GM12878 (cell line): ENCODE results near the gene MAN1A1. TPM values are rescaled to one million over a fixed set of nuclear protein-coding genes. Genes with fewer than 3 reads are reported as not detected.

Source experiments
- ATAC-seq: fragments of 200-7000 bp; cut with Tn5 transposase; 3 replicates; pipeline ENCODE4 v1.9.1; 2020; ENCODE audit warnings: mild to moderate bottlenecking, moderate library complexity
- BruUV-seq: library from RNA; stranded (reverse); fragments of 400-500 nt; replicated peaks from 2 replicates; lab custom pipeline; 2021; lab: Mats Ljungman, UMichigan
- CTCF ChIA-PET: fragments of 300-600 bp; sonication (Branson Sonifier 250); formaldehyde crosslinking; extraction: SDS; loops from one replicate; lab custom pipeline; 2021; ENCODE audit warnings: inconsistent platforms; lab: Yijun Ruan, JAX
- POLR2A ChIA-PET: fragments of 350-600 bp; formaldehyde crosslinking; extraction: SDS; loops from one replicate; lab custom pipeline; 2021; ENCODE audit warnings: inconsistent platforms; lab: Charles Lee
- RAD21 ChIA-PET: fragments of 300-600 bp; sonication (Branson Sonifier 250); formaldehyde crosslinking; loops from one replicate; lab custom pipeline; 2023; ENCODE audit warnings: antibody characterized with exemption; ENCODE audit not compliant: unreplicated experiment; lab: Charles Lee
- SMC1A ChIA-PET: fragments of 300-600 bp; sonication (Branson Sonifier 250); formaldehyde crosslinking; loops from one replicate; lab custom pipeline; 2023; ENCODE audit not compliant: unreplicated experiment, uncharacterized antibody; lab: Charles Lee
- DNase-seq: peaks from one replicate; pipeline ENCODE4 v3.0.0-alpha.2; 2011; ENCODE audit warnings: low read depth, low spot score
- FAIRE-seq: peaks from 3 replicates; lab custom pipeline; 2011; peaks lifted over from hg19 to GRCh38; lab: Jason Lieb, UNC
- H2AFZ ChIP-seq: 2 replicates; pipeline ENCODE4 v1.6.0; 2011; ENCODE audit warnings: low read depth, low read length, control low read depth; ENCODE audit not compliant: control insufficient read depth
- H3K27ac ChIP-seq: 2 replicates; pipeline ENCODE4 v1.5.1; 2011; ENCODE audit warnings: control low read depth; ENCODE audit not compliant: control insufficient read depth, insufficient read depth
- H3K27me3 ChIP-seq, 2 experiments: replicated peaks in 1 of 2; 2 replicates each; pipeline versions ENCODE4 v1.6.0 to v1.6.1; 2011; ENCODE audit warnings: low read length in 1 of 2; ENCODE audit not compliant: control insufficient read depth in 2 of 2, insufficient read depth in 2 of 2
- H3K36me3 ChIP-seq, 2 experiments: 2 replicates each; pipeline ENCODE4 v1.5.1; 2011; ENCODE audit warnings: low read length in 1 of 2; ENCODE audit not compliant: control insufficient read depth in 2 of 2, insufficient read depth in 2 of 2
- H3K4me1 ChIP-seq: 2 replicates; pipeline ENCODE4 v1.6.1; 2011; ENCODE audit warnings: mild to moderate bottlenecking, low read length, moderate library complexity, mixed read lengths; ENCODE audit not compliant: control insufficient read depth, insufficient read depth
- H3K4me2 ChIP-seq: 2 replicates; pipeline ENCODE4 v1.6.0; 2011; ENCODE audit warnings: control low read depth; ENCODE audit not compliant: control insufficient read depth, insufficient read depth
- H3K4me3 ChIP-seq: fragments of 200-600 bp; sonication (generic); 2 replicates; pipeline ENCODE4 v1.5.1; 2016
- H3K79me2 ChIP-seq: 2 replicates; pipeline ENCODE4 v1.6.0; 2011; ENCODE audit warnings: low read length; ENCODE audit not compliant: control insufficient read depth, insufficient read depth
- H3K9ac ChIP-seq: 2 replicates; pipeline ENCODE4 v1.8.0; 2011; ENCODE audit warnings: low read length, control low read depth, mixed read lengths; ENCODE audit not compliant: control insufficient read depth, insufficient read depth
- H3K9me3 ChIP-seq: replicated peaks from 3 replicates; pipeline ENCODE4 v1.5.1; 2011; ENCODE audit warnings: mild to moderate bottlenecking, low read length; ENCODE audit not compliant: control insufficient read depth, insufficient read depth
- H4K20me1 ChIP-seq: 2 replicates; pipeline ENCODE4 v1.6.0; 2011; ENCODE audit not compliant: control insufficient read depth, insufficient read depth
- FOXK2 ChIP-seq: fragments of 450-650 bp; IDR thresholded peaks from 2 replicates; pipeline ENCODE4 v1.6.1; 2017; ENCODE audit warnings: mild to moderate bottlenecking, moderate library complexity
- IRF5 ChIP-seq: fragments of 450-650 bp; IDR thresholded peaks from 2 replicates; pipeline ENCODE4 v1.6.1; 2017; ENCODE audit warnings: borderline replicate concordance
- USF2 ChIP-seq: IDR thresholded peaks from 2 replicates; pipeline ENCODE4 v1.6.1; 2011; ENCODE audit warnings: low read depth, low read length, improper control_type of control experiment, borderline replicate concordance
- ZBED1 ChIP-seq: IDR thresholded peaks from 2 replicates; pipeline ENCODE4 v1.6.1; 2016; ENCODE audit warnings: borderline replicate concordance
- ZNF384 ChIP-seq: IDR thresholded peaks from 2 replicates; pipeline ENCODE4 v1.6.1; 2012; ENCODE audit warnings: low read depth, mild to moderate bottlenecking, low read length, improper control_type of control experiment, borderline replicate concordance
- WGBS: methylation state at CpG from one replicate; pipeline ENCODE4 v1.1.6; 2016; ENCODE audit warnings: low lambda C conversion rate; ENCODE audit not compliant: insufficient replicate concordance, insufficient coverage; ENCODE audit errors: missing lambda C conversion rate; 5-methylcytosine and 5-hydroxymethylcytosine counted together
- in situ Hi-C: fragments of 300-500 bp; cut with MboI; formaldehyde crosslinking; loops from 9 replicates; pipeline ENCODE4 v1.14.3; 2018; ENCODE audit warnings: mixed read lengths
- intact Hi-C: fragments of 100-400 bp; cut with micrococcal nuclease; formaldehyde crosslinking; loops from one replicate; pipeline ENCODE4 v1.14.2; 2022; ENCODE audit not compliant: unreplicated experiment
- polyA plus RNA-seq, 11 experiments: library from polyadenylated mRNA; depleted of rRNA in 4 of 11; unstranded in 6 of 11; stranded (reverse) in 5 of 11; fragments of >200 nt; fragmentation: Nextera tagmentation in 4 of 11; fragmentation: Illumina TruSeq in 1 of 11; extraction: Ambion mirVana in 4 of 11; extraction: Trizol in 1 of 11; gene quantifications; 1 replicate in 1 of 11; 2 replicates in 10 of 11; pipeline versions ENCODE4 v1.2.1 to v1.2.3, GENCODE V29; 2011 to 2016; ENCODE audit warnings: inconsistent platforms in 2 of 11, missing spikeins in 2 of 11, low read depth in 1 of 11
- total RNA-seq, 4 experiments: library from RNA; depleted of rRNA in 3 of 4; stranded (reverse); fragments of >200 nt in 3 of 4; fragmentation: Illumina TruSeq in 1 of 4; extraction: Trizol in 1 of 4; gene quantifications; 2 replicates each; pipeline versions ENCODE4 v1.2.1 to v1.2.3, GENCODE V29; 2013 to 2021

MAN1A1 gene
- total and polyA plus RNA-seq, 10 of the 15 experiments (the other 5 are each of a cell fraction or from before 2014, with no cell fraction given) = 5.4 to 28.1 (median 19.5) TPM

- Histone ChIP-seq H3K4me1 (peaks cover 2% of the 10 kb centered on the region; the same call in 1 of the 2 replicates), H3K36me3 (peaks cover 2 to 7% of the 10 kb centered on the region in 2 experiments; a peak in 3 of 4 replicates), H3K9me3 (no peaks in the 10 kb centered on the region), H4K20me1 (no peaks in the 10 kb centered on the region), H3K27me3 (no peaks in the 10 kb centered on the region), H2AFZ (no peak overlapping the region), H3K27ac (no peak overlapping the region), H3K4me2 (no peak overlapping the region), H3K4me3 (no peak overlapping the region), H3K79me2 (no peaks in the 10 kb centered on the region), H3K9ac (no peak overlapping the region)
- ChIA-PET SMC1A (interaction anchor here (0.9 to 3.8 kb wide), 5 partner anchors 12 to 144 kb away, joined by 3 to 34 read pairs (median 3); no protein-coding TSS in a partner anchor), POLR2A (interaction anchor here (1.1 kb wide), 1 partner anchor 107 kb away, joined by 3 read pairs; no protein-coding TSS in a partner anchor), RAD21 (interaction anchor here (0.9 to 1.6 kb wide), 2 partner anchors 107 kb away, joined by 3 to 4 read pairs; no protein-coding TSS in a partner anchor), CTCF (interaction anchor here (0.8 kb wide), 1 partner anchor 10 kb away, joined by 3 read pairs; no protein-coding TSS in a partner anchor)
- FAIRE-seq = no peak
- no peak for TF ChIP-seq USF2
- no peak for TF ChIP-seq FOXK2
- TF ChIP-seq ZNF384 = no peak
- TF ChIP-seq ZBED1 = no peak
- no peak for TF ChIP-seq IRF5
- no peak for DNase-seq
- BruUV-seq = no TSS peak
- intact Hi-C loops (no loop called here), in situ Hi-C loops (no loop called here)
- 50% methylated on average over 2 of the region's 2 CpGs for WGBS
- ATAC-seq = no peak
These were observed 142.2 kb downstream of the MAN1A1 start for GRCh38 chr6:119207327-119207726.
